Fibroblast of pulmonary artery (primary cell): Measurements from ENCODE around the gene ZDHHC13.

Experiments
- DNase-seq: peaks from one replicate; pipeline ENCODE4 v3.0.0-alpha.2; 2010; ENCODE audit warnings: low read depth
- H3K4me3 ChIP-seq: replicated peaks from 2 replicates; pipeline ENCODE4 v1.5.1; 2011; ENCODE audit warnings: low read depth, mild to moderate bottlenecking, control low read depth, low read length, moderate library complexity
- CTCF ChIP-seq: IDR thresholded peaks from 2 replicates; pipeline ENCODE4 v1.5.1; 2011; ENCODE audit warnings: mild to moderate bottlenecking, control low read depth, low read length, inconsistent platforms; ENCODE audit errors: missing control alignments

The ZDHHC13 gene

DNA sequence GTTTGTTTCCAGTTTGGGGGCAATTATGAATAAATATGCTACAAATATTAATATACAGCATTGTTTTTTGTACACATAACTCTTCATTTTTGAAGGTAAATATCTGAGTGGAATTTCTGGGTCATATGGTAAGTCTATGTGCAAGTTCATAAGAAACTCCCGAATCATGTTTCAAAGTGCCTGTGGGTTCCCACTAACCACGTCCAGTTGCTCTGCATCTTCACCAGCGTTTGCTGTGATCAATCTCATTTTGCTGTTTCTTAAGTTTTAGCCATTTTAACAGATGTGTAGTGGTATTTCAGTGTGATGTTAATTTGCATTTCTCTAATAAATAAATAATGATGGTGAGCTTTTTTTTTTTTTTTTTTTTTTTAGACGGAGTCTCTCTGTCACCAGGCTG lies 99.1 kb downstream of the ZDHHC13 start:
- H3K4me3 ChIP-seq = no peak overlapping the region
- no peak for TF ChIP-seq CTCF
- DNase-seq = no peak

DNA sequence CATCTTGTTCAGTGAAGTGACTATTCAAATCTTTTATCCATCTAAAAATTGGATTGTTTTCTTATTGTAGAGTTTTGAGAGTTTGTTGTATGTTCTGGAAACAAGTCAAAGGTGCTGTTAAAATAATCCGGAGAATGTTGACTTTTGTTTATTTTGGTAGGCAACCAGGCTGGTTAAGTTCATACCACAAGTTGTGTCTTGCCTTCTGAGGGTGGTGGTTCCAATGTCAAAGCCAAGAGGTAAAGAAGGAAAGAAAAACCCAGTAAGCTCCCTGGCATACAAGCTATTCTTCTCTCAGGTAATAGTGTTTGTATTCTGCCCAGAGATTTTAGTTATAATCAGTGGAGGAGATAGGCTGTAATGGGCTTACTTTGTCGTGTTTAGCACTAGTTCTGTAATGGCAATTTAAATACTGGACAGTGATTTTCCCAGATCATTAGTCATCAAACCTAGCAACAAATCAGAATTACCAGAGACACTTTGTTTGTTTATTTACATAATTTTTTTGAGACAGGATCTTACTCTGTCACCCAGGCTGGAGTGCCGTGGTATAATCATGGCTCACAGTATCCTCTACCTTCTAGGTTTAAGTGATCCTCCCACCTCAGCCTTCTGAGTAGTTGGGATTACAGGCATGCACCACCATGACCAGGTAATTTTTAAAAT lies 99.9 kb downstream of the ZDHHC13 start:
- no peak for DNase-seq

GRCh38 chr11:19218216-19218615 lies 101.2 kb downstream of the ZDHHC13 start:
- TF ChIP-seq CTCF = no peak
- no peak overlapping the region for H3K4me3 ChIP-seq
- DNase-seq = no peak

More for the DNA sequence above, 99.9 kb downstream of the ZDHHC13 start:
- TF ChIP-seq CTCF = no peak
- H3K4me3 ChIP-seq = no peak overlapping the region

GRCh38 chr11:19218786-19219460 lies 102.0 kb downstream of the ZDHHC13 start:
- TF ChIP-seq CTCF = no peak
- peak; percentile 17 for DNase-seq
- no peak overlapping the region for H3K4me3 ChIP-seq

DNA sequence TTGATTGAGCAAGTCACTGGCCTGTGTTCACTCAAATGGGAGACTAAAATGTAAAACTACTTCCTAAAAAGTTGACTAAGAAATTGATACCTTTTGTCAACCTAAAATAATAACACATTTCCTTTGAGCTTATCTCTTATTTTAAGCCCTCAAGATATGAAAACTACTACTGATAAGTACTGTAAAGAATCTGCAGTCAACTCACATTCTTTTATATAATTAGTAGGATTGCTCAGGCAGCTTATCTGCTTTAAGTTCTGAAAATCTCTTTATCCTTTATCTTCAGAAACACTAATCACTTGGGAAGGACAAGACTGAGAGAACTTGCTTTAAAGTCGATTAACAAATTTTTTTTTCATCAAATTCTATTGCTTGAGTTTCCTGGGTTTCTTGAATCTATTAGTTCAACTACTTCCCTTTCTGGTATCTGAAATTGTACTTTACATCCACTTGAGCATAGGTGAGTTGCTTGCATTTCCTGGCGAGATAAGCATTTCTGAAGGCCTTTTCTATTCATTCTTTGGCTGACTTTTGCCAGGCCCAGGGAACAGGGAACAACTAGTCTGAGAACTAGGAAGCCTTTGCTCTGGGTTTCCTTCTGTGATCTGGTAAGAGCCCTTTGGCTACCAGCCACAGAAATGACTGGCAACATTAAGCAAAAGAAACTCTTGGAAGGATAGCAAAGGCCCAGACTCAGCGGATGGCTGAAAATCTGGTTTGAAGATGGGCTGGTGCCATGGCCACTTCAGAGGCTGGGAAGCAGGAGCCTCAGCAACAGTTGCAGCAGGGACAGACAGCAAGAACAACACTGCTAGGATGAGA lies 104.1 kb downstream of the ZDHHC13 start:
- peak; percentile 55 for DNase-seq
- no peak overlapping the region for H3K4me3 ChIP-seq
- TF ChIP-seq CTCF = no peak

GRCh38 chr11:19225123-19225522 lies 108.2 kb downstream of the ZDHHC13 start:
- no peak for DNase-seq
- TF ChIP-seq CTCF = no peak
- no peak overlapping the region for H3K4me3 ChIP-seq
